DMS79 (cell line): ENCODE results near the gene CTDNEP1.

Source experiments
- DNase-seq: peaks from one replicate; lab custom pipeline; 2025; lab: John Stamatoyannopoulos, UW

CTDNEP1 gene

DNA sequence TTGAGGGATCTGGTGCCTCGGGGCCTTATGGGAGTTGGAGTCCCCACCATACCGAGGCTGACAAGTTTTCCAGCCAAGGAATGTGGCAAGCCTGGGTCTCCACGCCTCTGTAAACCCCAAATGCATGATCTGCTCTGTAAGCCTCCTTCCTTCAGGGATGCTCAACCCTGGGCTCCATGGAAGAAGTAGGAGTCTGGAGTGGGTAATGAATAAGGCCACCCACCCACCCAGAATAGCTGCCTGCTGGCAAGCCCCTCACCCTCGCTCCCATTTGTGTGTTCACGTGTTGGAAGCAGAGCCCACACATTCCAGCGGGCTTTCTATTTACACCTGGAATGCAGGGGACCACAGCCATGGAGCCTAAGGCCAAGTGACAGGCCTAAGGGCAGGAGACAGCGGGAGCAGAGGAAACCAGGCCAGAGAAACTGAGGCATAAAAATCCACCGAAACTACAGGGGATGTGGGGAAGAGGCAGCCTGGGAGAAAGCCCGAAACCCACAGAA, 36.3 kb downstream of the CTDNEP1 start:
- DNase-seq, result no peak

DNA sequence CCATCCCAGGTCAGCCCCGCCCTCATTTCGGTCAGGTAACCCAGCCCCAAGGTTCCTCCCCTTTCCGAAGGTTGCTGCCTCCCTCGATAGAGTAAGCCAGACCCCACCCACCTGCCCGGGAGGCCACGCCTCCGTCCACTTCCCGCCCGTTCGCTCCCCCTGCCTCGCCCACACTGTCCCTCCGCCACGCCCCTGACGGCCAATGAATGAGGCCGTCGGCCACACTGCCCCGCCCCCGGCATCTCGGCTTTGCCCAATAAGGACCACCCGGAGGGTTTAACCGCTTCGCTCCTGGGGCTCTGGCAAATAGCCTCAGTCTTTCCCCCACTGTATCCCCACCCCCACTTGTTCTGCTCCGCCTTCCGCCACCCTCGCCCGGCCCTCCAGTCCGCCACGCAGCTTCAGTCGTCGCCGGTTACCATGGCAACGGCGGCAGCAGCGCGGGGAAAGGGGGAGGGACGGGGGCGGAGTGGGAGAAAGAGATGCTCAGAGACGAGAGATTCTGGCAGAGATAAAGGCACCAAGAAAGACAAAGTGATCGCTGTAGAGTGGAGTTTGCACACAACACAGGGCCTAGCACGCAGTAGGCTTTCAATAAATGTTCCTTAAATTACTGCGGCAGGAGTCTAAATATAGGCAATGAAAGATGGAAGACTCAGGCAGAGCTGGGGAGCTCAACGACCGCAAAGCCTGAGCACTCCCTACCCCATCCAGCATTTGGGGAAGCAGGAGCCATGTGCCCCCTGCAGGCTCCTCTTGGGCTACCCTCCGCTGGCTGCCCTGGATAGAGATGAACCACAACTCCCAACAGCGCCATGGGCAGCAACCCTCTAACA, 37.0 kb downstream of the CTDNEP1 start:
- DNase-seq, result peak; percentile 98

DNA sequence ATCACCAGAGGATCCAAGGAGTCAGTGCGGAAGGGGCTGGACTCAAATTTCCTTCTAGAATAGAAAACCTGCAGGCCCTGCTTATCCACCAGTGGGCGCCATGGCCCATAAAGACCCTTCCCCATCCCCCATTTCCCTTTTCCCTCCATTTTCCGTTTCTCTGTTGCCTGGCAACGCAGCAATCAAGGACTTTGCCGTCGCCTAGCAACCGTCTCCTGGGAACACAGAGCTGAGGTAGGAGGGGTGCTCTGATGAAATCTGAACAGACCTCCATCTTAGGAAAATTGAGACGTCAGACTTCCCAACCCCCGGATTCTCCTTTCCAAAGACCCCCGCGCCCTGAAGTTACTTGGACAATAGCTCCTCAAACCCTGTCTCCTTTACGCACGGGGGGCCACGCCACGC, 37.6 kb downstream of the CTDNEP1 start:
- DNase-seq, result peak; percentile 96

DNA sequence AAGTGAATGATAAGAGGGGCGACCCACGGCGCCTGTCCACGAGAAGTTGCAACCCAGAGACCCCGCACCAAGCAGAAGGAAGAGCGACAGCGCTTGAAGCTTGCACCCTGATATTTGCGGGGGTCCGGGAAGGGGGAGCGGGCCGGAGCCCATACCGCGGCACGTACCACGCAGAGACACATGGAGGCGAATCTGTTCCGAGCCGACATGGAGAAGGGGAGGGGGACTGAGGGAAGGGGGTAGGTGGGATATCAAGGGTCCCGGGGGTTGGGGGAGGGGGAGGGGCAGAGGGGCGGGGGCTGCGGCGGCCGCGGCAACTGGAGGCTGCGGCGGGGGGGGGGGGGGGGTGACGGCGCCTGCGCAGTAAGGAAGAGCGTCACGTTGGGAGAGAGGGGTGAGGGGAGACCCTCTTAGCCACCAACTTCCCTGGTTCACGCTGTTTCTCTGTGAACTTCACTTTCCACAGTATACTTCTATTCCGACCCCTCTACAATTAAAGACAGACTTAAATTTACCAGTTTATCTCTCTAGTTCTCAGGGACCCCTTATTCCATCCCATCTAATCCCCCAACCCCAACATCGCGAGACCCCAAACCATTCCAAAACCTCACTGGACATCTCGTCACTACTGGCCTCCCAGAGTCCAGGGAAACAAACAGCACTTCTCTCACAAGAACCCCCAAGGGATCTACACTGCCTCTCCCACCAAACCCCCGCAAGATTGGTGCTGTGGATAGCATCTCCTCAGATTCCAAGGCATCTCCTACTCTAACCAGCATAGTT, 39.9 kb downstream of the CTDNEP1 start:
- no peak for DNase-seq

DNA sequence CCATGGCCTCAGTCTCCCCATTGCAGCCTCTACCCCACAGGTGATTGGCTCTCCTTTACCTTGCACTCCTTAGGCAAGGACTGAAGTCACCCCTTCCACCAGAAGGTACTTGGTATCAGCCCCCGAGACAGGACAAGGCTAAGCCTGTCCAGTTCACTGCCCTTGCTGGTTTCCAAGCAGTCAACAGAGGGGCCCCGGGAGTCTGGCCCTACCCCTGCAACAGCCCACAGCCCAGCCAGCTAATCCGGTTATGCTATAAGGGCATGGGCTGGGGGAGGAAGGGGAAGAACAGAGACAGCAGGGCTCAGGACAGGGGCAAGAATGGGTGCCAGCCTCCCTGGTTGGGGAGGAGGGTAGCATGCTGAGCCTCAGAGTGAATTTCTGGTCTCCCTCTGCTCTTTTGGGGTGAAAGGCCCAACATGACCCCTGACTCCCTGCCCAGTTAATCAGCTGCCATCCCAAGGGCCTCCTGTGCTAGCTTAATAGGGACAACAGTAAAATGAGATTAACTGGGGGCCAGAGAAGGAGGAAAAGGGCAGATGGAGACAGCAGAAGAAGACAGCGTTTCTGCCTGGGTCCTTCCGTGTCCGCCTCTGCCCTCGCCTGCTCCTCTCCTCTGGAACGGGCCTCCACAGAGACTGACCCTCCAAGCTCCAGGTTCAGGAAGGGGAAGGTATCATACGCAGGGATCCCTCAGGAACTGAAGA, 42.6 kb downstream of the CTDNEP1 start:
- DNase-seq, result no peak

DNA sequence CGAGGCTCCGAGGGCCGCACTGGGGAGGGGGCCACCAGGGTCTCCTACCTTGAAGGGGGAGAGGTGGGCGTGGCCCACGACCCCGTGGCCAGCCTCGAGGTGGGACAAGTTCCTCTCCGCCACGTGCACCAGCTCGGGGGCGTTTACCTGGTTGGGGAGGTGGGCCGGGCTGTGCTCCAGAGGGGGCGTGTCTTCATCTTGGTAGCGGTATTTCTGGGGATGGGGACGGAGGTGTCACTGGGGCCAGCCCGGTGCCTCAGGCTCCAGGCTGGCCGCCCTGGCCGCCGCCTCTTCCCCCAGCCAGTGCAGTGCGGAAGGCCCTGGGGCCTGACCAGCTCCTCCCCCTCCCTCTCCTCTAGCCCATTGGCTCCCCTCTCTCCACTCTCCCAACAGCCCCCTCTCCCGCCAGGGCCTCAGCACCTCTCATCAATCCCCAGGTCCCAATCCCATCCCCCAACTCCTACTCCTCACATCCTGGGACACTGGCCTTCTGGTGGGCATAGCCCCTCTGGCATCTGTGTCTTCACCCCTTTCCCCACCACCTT, 43.4 kb downstream of the CTDNEP1 start:
- no peak for DNase-seq

DNA sequence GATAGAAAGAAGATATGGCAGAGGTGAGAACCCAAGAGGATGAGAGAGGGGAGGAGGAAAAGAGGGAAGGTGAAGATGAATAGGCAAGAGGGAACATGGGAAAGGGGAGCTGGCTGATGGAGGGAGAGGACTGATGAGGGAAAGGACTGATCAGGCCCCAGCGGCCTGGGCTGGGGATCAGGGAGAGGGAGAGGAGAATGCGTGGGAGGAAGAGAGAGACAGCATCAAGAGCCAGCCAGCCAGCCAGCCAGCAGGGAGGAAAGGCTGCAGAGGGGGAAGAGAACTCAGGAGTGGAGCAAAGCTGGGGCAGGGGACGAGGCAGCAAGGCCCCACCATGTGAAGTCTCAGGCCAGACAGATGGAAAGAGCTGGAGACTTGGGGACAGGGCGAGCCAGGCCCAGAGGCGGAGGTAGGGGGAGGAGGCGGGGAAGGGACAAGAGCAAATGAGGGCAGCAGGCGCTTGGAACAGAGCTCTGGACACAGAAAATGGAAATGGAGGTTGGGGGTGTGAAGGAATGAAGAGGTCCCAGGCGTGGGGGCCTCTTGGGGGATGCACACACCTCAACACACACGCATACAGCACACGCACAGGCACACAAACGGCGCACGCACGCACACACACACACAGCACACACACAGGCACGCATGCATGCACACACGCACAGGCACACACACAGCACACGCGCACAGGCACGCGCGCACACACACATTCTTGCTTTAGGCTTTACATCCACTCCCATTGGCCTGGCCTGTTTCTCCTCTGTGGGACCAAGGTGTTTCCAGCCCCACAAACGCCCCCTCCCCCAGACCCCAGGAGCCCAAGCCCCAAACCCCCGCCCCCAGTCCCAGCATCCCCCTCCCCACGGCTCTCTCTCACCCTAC, 44.2 kb downstream of the CTDNEP1 start:
- DNase-seq, result no peak

DNA sequence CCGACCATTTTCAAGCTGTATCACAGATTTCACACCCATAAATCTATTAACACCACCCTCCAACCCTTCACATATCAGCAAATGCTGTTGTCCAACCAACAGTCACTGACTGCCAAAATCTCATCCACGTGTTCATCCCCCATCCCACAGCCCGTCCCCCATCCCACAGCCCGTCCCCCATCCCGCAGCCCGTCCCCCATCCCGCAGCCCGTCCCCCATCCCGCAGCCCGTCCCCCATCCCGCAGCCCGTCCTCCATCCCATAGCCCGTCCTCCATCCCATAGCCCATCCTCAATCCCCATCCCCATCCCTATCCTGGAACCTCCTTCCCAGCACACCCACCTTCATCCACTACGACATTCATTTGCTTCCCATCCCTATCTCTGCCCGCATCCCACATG, 46.0 kb downstream of the CTDNEP1 start:
- no peak for DNase-seq

DNA sequence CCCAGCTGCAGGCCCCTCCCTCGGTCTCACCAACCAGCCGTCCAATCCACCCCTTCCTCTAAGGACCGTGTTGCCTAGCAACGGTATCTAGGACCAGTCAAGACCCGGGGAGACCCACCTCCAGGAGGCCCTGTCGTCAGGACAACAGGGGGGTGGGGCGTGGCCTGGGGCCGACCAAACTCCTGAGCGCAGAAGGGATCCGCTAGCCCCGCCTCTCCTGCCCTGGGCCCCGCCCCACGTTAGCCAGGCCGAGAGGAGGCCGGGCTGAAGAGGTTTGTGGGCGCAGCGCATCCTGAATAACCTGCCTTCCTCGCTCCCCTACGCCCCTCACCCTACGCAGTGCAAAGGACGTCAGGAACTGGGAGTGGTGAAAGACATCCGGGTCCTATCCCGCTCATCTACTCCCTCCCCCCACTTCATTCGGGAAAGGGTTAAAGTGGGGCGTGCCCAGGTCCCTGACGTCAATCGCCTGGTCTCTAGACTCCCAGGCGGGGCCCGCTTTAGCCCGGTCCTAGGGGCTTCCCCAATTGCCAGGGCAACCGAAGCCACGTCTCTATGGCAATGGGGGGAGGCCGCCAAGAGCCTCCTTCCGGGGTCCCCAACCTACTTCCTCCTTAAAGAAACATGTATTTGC, 46.6 kb downstream of the CTDNEP1 start:
- peak; percentile 96 for DNase-seq

DNA sequence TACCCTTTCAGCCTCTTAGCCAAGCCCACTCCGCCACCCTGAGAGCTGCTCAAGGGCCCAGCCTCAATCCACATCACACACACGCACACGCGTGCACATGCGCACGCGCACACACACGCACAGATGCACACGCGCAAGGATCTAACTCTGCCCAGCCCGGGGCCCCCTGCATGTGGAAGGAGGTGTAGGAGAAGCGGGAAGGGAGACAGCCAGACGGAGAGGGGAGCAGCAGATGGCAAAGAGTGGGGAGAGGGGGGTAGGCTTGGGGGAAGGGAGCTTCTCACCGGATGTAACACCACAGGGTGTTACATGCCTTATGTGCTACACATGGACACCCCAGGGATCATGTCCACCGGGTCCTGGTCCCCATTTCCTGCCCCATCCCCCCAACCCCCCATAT, 47.2 kb downstream of the CTDNEP1 start:
- DNase-seq, result no peak

DNA sequence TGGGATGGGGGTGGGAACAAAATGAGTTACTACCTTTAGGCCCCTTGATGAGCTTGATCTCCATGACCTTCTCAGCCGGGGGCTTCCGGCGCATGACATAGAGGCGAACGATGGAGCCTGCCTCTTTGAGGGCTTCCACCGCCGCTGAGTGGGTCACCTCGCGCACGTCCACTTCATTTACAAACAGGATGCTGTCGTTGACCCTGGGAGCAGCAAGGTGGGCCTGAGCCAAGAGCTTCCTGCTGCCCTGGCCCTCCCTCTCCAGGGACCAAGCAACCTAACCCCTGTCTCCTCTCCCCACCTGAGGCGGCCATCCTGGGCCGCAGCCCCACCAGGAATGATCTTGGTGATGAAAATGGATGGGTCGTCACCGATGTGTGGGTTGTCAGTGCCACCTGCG, 48.1 kb downstream of the CTDNEP1 start:
- DNase-seq, result no peak

DNA sequence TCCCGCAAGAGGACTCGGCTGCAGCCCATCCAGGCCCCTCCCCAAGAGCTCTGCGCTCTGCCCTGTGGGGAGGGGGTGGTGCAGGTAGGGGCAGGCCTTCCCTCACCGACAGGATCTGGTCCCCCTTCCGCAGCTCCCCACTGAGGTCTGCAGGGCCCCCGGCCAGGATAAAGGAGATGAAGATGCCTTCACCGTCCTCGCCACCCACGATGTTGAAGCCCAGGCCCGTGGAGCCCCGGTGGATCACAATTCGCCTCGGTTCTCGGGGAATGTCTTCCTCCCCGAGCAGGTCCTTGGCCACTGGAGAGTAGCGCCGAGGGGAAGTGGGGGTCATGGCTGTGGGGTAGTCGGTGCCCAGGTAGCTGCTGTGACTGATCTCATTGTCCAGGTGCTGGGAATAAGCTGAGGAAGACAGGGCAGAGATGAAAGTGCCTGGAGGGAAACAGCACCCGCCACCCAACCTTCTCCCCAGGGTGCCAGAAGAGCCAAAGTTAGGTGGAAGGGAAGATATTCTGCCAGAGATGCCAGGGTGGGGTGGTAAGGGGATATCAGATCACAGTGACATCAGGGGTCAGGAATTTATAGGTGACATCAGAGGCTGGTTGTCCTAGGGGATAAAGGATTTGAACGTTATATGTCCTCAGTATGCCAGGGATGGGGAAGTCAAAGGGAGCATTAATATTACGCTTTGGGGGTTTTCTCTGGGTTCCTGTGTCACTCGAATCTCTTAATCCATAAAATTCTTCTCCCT, 54.7 kb downstream of the CTDNEP1 start:
- no peak for DNase-seq

DNA sequence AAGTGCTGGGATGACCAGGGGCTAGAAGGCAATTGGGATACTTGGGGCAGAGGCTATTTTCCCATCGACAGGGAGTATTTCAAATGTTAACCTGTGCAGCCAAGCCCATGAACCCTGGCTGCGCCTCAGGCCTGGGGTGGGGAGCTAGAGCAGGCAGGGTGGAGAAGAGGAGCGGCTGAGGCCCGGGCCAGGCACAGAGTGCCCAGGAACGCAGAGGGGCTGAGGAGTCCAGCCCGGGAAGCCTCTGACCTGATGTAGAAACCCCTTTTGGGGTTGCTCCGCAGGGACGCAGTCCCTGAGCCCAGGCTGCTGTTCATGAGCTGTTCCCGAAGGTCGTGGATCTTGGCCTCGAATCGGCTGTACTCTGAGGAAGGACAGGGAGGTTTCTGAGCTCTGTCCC, 55.6 kb downstream of the CTDNEP1 start:
- DNase-seq, result no peak
